Activated naive CD4-positive, alpha-beta T cell treated with anti-CD3 and anti-CD28 coated beads, Interleukin-2, amount 50 U/mL, for 72 hours (primary cell): Measurements from ENCODE around the gene PNMA5. TPM values are rescaled to one million over a fixed set of nuclear protein-coding genes. Genes with fewer than 3 reads are reported as not detected.

Experiments used
- total RNA-seq, 2 donors: library from RNA; stranded (reverse); gene quantifications; one replicate each; pipeline ENCODE4 v1.2.3, GENCODE V29; 2022

The PNMA5 gene
- total RNA-seq, 2 donors from 2014 or later, result not detected

Other genes starting within 250 kb of the PNMA5 start
- not detected for gene MAGEA2, start 240.3 kb downstream of the PNMA5 start, total RNA-seq
- not detected for gene CSAG3, start 234.9 kb downstream of the PNMA5 start, total RNA-seq
- gene MAGEA6, start 224.4 kb downstream of the PNMA5 start, total RNA-seq, result not detected
- gene CETN2, start 163.4 kb downstream of the PNMA5 start, total RNA-seq, result 1 to 10 TPM; 7.4 to 9.4 TPM
- 10 to 100 TPM; 11.7 to 18.0 TPM for gene NSDHL, start 163.1 kb downstream of the PNMA5 start, total RNA-seq
- gene ZNF185, start 96.0 kb downstream of the PNMA5 start, total RNA-seq, result 1 to 10 TPM; 2.0 to 2.3 TPM
- gene PNMA3, start 62.4 kb upstream of the PNMA5 start, total RNA-seq, result 1 to 10 TPM in 1 of 2 donors, under 1 TPM in 1; 0.32 to 3.3 TPM
- under 1 TPM; 0.16 to 0.84 TPM for gene PNMA6A, start 78.3 kb upstream of the PNMA5 start, total RNA-seq
- gene MAGEA1, start 185.2 kb upstream of the PNMA5 start, total RNA-seq, result not detected